NCI-H1105 (cell line): Measurements from ENCODE around the gene LCE2C.
A peak's percentile ranks its signal among the peaks of the same experiment; 100 is the strongest.
"Not testable (repeated sequence)": the region's sequence is repeated elsewhere in the genome, so short reads cannot be mapped to it uniquely, and the experiment has no call there.

Experiments
- DNase-seq: peaks from one replicate; lab custom pipeline; 2025; lab: John Stamatoyannopoulos, UW

The LCE2C gene, protein sequence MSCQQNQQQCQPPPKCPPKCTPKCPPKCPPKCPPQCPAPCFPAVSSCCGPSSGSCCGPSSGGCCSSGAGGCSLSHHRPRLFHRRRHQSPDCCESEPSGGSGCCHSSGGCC

DNA sequence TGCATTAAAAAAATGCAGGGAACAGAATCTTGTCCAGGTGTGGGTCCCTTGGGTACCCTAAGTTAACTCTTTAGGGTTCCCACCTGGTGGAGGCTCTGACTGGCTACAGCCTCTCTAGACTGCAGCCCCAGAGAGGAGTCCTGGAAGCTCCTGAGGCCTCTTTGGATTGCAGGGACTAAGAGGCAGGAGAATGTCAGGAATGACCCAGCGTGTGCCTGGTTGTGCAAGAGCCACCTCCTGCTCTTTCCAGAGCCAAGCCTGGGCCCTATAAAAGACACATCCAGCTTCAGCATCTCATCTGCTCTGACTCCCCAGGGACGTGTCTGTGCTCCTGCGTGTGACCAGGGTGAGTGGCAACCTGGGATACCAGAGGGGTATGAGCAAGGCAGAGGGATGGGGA is at the start of gene LCE2C:
Gene LCE2C (plus strand): TSS at position 297 of the 400 bp plus-strand sequence. CDS start 737 bp downstream, outside the sequence.
- DNase-seq: not testable (repeated sequence)

DNA sequence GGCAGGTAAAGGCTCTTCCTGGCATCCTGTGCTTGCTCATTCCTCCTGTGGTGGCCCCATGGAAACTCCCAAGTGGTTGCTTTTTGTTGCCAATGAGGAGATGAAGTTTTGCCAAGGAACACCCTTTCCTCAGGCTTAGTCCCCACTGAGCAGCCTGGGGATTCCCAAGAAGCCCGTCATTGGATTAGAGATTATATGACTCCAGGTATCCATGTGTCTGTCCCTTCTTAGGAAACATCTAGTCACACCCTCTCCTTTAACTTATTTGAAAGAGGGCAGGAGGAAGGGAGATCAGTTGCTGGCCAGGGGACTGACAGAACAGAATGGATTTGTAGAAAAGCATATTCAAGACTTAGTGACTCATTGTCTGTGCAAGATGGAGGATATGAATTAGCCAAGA is 48.3 kb upstream of the LCE2C start:
- no peak for DNase-seq

DNA sequence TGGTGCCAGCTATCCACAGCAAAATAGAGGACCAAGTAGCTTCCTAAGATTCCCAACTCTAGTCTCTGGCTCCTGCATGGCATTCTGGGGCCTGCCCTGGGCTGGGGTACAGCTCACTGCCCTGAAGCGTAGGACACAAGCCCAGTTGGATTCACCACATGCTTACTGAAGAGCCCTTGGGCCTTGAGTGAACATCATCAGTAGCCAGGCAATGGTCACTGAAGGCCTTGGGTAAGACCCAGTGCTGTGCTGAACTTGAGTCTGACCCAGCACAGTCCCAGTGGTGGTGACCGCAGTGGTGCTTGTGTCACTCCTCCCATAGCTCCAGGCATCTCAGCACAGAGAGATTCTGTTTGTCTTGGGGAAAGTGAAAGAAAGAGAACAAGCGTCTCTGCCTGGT is 44.5 kb upstream of the LCE2C start:
- no peak for DNase-seq

DNA sequence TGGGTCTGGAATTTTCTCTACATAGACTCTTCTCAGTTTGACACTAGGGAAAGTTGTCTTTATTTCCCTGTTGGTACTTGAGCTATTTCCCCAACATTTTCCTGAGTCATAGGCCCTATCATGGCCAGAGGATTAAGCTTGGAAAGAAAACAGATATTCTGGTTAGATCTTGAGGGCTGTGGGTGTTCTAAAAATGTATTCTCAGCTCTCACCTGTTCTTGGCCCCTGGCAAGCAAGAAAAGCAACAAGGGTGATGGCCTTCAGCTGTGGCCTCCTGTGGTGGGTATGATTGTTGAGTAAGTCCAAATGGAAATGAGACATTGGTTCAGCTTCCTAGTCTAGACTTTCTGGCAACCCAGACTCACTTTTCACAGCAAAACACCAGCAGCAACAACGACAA is 34.7 kb upstream of the LCE2C start:
- DNase-seq: no peak

DNA sequence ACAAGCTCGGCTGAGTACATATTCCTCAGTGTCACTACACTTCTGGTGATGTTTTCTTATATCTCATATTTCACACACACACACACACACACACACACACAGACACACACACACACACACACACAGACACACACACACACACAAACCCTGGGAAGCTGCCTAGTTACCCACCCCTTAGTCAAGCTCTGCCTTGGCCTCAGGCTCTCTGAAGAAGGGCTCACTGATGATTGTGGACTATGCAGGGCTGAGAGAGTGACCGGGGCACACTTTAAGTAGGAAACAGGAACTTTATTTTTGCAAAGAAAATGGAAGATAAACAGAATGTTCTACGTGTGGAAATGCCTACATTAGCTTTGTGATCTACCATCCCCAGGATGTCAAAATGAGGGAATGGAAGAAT is 31.1 kb upstream of the LCE2C start:
- no peak for DNase-seq

DNA sequence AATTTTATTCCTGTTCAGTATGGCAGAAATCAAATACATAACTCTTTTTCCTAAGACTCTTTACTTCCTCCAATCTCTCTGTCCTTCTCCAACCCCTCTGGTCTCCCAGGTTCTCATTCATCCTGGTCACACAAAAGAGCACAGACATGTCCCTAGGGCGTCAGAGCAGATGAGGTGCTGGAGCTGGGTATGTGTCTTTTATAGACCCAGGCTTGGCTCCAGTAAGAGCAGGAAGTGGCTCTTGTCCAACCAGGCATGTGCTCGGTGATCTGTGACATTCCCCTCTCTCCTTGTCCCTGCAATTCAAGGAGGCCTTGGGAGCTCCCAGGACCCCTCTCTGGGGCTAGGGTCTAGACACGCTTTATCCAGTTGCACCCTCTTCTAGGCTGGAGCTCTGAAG is 29.9 kb upstream of the LCE2C start:
- no peak for DNase-seq

DNA sequence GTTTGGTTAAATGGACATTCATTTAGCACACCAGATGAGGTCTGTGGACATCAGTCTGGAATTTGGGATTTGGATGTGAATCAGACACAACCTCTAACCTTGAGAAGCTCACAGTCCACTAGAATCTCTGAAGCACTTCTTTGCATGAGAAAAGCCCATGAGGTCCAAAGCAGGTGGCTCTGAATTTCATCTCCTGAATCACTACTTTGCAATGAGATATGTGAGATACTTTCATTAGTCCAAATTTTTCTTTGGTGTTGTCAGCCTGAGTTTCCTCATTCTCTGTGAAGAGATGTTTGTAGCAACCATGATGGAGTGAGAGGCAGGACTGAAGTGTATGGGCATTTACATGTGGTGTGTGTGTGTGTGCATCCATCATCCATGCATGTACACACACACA is 28.4 kb upstream of the LCE2C start:
- no peak for DNase-seq

DNA sequence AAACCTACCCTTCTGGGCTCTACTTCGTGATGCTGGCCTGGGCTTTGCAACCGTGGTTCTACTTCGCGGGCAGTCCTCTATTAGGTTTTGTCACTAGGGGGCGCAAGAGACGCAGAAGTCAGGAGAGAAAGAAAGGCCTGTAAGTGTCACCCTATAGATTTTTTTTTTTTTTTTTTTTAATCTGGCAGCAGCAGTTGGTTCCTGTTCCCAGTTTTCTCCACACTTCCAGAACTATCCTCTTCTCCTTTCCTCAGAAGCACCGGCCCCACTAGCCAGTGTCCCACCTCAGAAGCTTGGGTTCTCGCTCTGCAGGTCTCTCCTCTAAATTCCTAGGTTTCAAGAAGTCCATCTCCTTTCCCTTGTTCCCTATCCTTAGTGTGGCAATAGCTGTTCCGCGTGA is 21.0 kb upstream of the LCE2C start:
- DNase-seq: peak; percentile 36

DNA sequence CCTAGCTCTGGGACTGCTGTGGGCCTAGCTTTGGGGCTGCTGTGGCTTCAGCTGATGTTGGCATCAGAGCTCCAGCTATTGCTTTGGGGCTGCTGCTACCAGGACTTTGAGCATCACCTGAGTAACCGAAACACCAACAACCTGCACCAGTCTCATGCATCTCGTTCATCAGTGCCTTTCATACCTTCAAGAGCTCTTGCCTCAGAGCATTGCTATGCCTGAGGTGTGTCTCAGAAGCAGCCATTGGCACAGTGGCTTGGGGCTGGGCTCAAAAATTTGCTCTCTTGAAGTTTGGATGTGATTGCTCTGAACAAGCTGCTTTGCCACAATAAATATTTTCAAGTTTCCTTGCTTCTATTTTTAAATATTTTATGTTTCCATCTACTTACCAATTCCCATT is 18.6 kb upstream of the LCE2C start:
- DNase-seq: no peak

DNA sequence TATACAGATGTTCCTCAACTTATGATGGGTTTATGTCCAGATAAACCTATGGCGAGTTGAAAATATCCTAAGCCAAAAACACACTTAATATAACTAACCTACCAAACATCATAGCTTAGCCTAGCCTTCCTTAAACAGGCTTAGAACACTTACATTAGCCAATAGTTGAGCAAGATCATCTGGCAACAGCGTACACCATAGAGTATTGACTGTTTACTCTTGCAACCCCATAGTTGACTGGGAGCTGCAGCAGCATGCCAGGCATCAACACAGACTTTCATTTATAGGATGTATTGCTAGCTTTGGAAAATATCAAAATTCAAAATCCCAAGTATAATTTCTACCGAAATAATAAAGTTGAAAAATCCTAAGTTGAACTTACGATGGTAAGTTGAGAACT is 17.4 kb upstream of the LCE2C start:
- no peak for DNase-seq

DNA sequence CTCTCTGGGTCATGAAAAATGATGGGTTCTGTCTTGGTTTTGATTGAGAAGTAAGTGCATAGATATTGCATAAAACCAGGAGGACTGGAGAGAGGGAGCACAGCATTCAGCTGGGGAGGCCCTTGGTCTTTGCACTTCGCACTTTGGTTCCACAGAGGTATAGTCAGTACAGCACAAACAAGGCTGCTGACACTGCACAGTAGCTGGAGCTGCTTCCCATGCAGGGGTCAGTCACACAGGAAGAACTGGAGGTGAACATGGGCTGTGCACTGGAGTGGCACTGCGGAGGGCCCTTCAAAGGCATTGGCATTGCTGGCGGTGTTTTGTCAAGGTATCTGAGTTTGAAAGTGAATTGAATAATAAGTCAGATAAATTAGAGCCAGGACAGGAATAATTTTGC is 16.4 kb upstream of the LCE2C start:
- DNase-seq: no peak

DNA sequence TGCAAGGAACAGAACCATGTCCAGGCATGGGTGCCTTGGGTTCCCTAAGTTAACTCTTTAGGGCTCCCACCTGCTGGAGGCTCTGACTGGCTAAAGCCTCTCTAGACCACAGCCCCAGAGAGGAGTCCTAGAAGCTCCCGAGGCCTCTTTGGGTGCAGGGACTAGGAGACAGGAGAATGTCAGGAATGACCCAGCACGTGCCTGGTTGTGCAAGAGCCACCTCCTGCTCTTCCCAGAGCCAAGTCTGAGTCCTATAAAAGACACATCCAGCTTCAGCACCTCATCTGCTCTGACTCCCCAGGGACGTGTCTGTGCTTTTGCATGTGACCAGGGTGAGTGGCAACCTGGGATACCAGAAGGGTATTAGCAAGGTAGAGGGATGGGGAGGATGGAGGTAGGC is 12.0 kb upstream of the LCE2C start, which contains the start of gene LCE2D:
Gene LCE2D (plus strand): TSS at position 283 of the 400 bp plus-strand sequence. CDS start 726 bp downstream, outside the sequence.
- no peak for DNase-seq

DNA sequence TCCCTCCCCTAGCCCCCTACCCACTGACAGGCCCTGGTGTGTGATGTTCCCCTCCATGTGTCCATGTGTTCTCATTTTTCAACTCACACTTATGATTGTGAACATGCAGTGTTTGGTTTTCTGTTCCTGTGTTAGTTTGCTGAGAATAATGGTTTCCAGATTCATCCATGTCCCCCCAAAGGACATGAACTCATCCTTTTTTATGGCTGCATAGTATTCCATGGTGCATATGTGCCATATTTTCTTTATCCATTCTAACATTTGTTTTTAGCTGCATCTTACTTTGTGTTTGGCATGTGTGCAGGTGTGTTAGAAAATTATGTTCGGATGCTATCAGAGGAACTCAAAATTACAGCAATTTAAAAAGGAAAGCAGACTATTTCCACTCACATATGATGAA is 8.9 kb upstream of the LCE2C start:
- DNase-seq: not testable (repeated sequence)

DNA sequence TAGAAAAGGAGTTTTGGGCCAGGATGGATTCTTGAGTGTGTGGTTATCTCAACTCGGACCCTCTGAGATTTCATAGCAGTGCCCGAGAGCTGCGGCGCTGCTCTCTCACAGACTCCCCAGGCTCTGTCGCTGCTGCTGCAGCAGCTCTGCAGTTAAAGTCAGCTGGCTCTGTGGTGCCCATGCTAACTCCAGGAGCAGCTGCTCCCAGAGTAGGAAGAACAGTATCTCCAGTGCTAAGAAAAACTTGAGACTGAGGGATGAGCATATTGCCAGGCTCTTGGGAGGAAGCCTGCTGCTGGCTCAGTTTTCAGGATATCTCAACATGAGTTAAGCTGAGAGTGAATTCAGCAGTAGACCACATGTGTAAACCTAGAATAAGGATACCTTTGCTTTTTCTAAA is 7.4 kb upstream of the LCE2C start:
- no peak for DNase-seq

DNA sequence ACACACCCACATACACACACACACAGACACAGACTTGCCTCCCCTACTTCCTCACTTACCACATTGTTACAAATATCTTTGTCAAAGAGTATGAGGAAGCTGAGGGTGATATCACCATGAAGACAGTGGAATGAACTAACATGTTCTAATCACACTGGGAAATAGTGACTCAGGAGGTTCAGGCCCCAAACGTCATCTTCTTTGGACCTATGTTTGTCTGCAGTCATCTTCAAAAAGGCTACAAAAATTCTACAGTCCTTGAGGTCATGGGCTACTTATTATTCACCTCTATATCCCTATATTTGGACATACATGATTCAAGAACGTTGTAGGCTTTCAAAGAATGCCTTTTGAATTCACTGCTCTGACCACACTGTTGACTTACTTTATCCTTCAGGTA is 2.1 kb upstream of the LCE2C start:
- no peak for DNase-seq

DNA sequence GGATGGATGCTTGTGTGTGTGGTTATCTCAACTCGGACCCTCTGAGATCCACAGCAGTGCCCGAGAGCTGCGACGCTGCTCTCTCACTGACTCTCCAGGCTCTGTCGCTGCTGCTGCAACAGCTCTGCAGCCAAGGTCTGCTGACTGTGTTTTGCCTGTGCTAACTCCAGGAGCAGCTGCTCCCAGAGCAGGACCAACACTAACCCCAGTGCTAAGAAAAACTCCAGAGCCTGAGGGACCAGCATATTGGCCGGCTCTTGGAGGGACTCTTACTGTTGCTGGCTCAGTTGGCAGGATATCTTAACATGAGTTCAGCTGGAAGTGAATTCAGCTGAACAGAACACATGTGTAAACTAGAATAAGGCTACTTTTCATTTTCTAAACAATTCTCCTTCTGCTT is 4.4 kb downstream of the LCE2C start:
- no peak for DNase-seq

DNA sequence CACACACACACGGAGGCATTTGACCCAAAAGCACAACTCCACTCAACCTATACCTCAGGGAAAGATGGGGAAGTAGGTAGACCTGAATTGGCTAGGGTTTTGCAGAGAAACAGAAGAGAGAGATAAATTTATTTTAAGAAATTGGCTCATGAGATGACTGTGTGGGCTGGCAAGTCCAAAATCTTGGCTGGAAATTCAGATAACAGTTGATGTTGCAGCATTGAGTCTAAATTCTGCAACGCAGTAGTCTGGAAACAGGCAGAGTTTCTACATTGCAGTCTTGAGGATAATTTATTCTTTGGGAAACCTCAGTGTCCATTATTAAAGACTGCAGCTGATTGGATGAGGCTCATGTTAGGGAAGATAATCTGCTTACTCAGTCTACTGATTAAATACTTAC is 6.5 kb downstream of the LCE2C start:
- no peak for DNase-seq

DNA sequence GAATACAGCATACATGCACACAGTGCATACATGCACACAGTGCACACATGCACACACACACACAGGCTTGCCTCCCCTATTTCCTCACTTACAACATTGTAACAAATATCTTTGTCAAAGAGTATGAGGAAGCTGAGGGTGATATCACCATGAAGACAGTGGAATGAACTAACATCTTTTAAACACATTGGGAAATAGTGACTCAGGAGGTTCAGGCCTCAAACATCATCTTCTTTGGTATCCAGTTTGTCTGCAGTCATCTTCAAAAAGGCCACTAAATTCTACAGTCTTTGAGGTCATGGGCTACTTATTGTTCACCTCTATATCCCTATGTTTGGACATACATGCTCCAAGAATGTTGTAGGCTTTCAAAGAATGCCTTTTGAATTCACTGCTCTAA is 8.8 kb downstream of the LCE2C start:
- no peak for DNase-seq

DNA sequence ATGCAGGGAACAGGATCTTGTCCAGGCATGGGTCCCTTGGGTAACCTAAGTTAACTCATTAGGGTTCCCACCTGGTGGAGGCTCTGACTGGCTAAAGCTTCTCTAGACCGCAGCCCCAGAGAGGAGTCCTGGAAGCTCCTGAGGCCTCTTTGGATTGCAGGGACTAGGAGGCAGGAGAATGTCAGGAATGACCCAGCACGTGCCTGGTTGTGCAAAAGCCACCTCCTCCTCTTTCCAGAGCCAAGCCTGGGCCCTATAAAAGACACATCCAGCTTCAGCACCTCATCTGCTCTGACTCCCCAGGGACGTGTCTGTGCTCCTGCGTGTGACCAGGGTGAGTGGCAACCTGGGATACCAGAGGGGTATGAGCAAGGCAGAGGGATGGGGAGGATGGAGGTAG is 10.7 kb downstream of the LCE2C start, which contains the start of gene LCE2B:
Gene LCE2B (plus strand): TSS at position 301 of the 400 bp plus-strand sequence. CDS start 721 bp downstream, outside the sequence.
- DNase-seq: not testable (repeated sequence)

DNA sequence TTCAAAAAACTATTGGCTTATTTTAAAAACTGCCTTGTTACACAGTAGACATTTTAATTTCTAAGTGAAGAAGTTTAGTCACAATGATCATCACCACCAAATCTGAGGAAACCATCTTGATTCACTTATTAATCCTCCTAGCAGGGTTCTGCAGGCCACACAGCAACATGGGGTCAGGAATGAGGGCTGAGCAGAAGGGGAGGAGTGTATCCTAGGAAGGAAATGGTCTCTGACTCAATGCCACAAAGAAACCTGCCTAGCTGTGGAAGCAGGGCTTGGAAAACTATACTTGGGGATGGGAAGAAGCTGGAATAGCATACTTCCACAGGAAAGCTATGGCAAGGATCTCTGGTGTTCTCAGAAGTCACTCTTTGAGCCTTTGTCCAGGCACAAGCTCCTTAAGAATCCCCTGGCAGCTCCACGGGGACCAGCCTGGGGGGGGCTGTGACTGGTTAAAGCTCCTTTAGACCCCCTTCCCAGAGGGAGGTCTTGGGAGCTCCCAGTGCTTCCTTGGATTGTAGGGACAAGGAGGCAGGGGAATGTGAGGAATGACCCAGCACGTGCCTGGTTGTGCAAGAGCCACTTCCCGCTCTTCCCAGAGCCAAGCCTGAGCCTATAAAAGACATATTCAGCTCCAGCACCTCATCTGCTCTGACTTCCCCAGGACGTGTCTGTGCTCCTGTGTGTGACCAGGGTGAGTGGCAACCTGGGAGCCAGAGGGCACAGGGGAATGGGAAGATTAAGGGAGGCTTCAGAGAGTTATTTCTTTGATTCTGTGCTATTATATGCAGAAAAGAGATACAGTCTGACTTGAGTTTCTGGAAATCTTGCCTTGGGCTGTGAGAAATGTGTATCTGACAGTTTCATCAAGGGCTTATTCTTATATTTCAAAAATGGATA is 22.9 kb downstream of the LCE2C start, which contains the start of gene LCE2A:
Gene LCE2A (plus strand): TSS at position 645 of the 900 bp plus-strand sequence. CDS start 557 bp downstream, outside the sequence.
- no peak for DNase-seq

DNA sequence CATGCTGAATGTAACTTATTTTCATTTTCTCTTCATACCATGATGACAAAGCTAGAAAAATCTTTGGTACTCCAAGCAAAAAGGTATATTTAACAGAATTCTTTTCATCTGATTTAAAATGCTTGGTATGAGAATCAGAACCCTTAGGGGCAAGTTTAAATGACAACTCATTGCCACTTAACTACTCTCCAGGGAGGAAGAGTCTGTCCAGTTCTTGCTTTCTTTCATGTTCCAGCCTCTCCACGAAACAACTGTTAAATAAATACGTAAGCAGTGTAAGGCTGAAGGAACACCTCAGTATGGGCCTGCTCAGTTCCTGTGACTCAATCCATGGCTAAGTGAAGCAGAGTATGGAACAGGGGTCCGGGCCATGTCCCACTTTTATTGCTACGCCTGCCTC is 24.7 kb downstream of the LCE2C start:
- DNase-seq: no peak

DNA sequence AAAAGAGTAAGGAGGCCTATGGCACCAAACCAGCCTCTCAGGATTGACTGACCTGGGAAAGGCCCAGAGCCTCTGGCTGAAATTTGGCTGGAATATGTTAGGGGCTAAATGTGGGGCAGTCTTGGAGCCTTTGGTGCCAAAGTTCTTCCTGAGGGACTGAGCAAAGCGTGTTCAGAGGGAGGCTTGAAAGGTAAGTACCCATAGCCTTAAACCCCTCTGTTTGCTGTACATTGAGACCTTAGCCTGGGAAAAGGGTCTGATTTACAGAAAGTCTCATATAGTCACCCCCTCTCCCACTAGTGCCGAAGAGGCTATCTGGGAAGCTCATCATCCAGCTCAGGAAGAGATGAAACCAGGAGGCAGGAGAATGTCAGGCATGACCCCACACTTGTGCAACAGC is 32.8 kb downstream of the LCE2C start, which contains the start of gene LCE4A:
Gene LCE4A (plus strand): TSS at position 301 of the 400 bp plus-strand sequence. CDS start 916 bp downstream, outside the sequence.
- DNase-seq: no peak

DNA sequence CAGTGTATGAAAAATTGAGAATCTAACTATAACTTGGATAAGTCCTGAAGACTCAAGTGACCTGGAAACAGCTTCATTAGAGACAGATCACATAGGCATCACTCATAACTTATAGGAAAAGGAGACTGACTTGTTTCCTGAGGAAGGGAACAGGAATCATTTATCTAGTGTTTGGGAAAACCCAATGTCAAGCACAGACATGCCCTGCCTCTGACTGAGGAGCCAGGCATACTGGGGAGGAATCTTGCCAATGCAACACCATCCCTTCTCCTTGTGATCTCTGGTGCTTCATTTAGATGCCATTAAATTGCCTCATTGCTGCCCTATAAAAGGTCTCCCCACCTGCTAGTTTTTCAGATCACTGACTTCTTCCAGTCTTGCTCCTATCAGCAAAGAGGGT is 43.2 kb downstream of the LCE2C start:
- no peak for DNase-seq
